ENCODE results near the gene CYP26A1.

DNA sequence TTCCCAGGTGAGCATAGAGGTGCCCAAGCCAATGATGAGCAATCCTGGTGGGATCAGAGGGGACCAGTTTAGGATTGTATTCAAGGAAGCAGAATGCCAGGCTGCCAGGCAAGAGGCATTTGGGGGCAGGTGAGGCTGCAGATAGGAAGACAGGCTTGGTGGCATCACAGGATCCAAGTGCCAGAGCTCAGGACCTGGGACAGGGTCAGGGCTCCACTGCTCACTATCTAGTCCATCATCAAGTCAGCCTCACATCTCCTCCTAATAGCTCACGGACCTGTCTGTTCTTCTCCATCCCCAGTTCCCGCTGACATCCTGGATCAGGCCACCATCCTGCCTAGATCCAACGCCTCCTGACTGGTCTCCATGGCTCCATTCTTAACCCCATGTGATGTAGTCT, 47.6 kb downstream of the CYP26A1 start:
- no peak for TF ChIP-seq POLR2A (IDR thresholded peaks at IDR 0.05)
- TF ChIP-seq, protein P1, sequence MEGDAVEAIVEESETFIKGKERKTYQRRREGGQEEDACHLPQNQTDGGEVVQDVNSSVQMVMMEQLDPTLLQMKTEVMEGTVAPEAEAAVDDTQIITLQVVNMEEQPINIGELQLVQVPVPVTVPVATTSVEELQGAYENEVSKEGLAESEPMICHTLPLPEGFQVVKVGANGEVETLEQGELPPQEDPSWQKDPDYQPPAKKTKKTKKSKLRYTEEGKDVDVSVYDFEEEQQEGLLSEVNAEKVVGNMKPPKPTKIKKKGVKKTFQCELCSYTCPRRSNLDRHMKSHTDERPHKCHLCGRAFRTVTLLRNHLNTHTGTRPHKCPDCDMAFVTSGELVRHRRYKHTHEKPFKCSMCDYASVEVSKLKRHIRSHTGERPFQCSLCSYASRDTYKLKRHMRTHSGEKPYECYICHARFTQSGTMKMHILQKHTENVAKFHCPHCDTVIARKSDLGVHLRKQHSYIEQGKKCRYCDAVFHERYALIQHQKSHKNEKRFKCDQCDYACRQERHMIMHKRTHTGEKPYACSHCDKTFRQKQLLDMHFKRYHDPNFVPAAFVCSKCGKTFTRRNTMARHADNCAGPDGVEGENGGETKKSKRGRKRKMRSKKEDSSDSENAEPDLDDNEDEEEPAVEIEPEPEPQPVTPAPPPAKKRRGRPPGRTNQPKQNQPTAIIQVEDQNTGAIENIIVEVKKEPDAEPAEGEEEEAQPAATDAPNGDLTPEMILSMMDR (IDR thresholded peaks at IDR 0.05) = no peak
